NCI-H2029 treated with DMSO at 0.1 percent for 48 hours (cell line): Measurements from ENCODE around the gene MEGF10.
"Not testable (repeated sequence)": the region's sequence is repeated elsewhere in the genome, so short reads cannot be mapped to it uniquely, and the experiment has no call there.

Source experiments
- DNase-seq: peaks from one replicate; lab custom pipeline; 2025; lab: John Stamatoyannopoulos, UW

Gene MEGF10

GRCh38 chr5:127298036-127298429, 7.4 kb downstream of the MEGF10 start:
- DNase-seq: no peak

- no peak for DNase-seq
These were observed 8.1 kb downstream of the MEGF10 start for GRCh38 chr5:127298656-127299055.

- no peak for DNase-seq
These were observed 9.1 kb downstream of the MEGF10 start for GRCh38 chr5:127299678-127300077.

GRCh38 chr5:127302509-127302908, 11.9 kb downstream of the MEGF10 start:
- DNase-seq: no peak

GRCh38 chr5:127303404-127303803, 12.8 kb downstream of the MEGF10 start:
- no peak for DNase-seq

- DNase-seq: no peak
These were observed 14.9 kb downstream of the MEGF10 start for GRCh38 chr5:127305493-127305892.

- DNase-seq: no peak
These were observed 15.4 kb downstream of the MEGF10 start for GRCh38 chr5:127306036-127306435.

- no peak for DNase-seq
These were observed 16.1 kb downstream of the MEGF10 start for GRCh38 chr5:127306647-127307046.

- no peak for DNase-seq
These were observed 17.3 kb downstream of the MEGF10 start for GRCh38 chr5:127307868-127308267.

- DNase-seq: not testable (repeated sequence)
These were observed 17.7 kb downstream of the MEGF10 start for GRCh38 chr5:127308325-127308724.

GRCh38 chr5:127308945-127309344, 18.3 kb downstream of the MEGF10 start:
- no peak for DNase-seq

- DNase-seq: no peak
These were observed 20.8 kb downstream of the MEGF10 start for GRCh38 chr5:127311349-127311748.

- no peak for DNase-seq
These were observed 21.4 kb downstream of the MEGF10 start for GRCh38 chr5:127311781-127312525.

- no peak for DNase-seq
These were observed 22.8 kb downstream of the MEGF10 start for GRCh38 chr5:127313379-127313778.

- DNase-seq: peak; percentile 29
These were observed 23.4 kb downstream of the MEGF10 start for GRCh38 chr5:127313847-127314473.

GRCh38 chr5:127316011-127316410, 25.4 kb downstream of the MEGF10 start:
- DNase-seq: no peak

- not testable (repeated sequence) for DNase-seq
These were observed 26.8 kb downstream of the MEGF10 start for GRCh38 chr5:127317385-127317784.

- DNase-seq: no peak
These were observed 29.7 kb downstream of the MEGF10 start for GRCh38 chr5:127320032-127320965.

GRCh38 chr5:127321465-127321864, 30.9 kb downstream of the MEGF10 start:
- DNase-seq: no peak

- no peak for DNase-seq
These were observed 31.8 kb downstream of the MEGF10 start for GRCh38 chr5:127322403-127322802.

- DNase-seq: no peak
These were observed 34.2 kb downstream of the MEGF10 start for GRCh38 chr5:127324756-127325155.

- DNase-seq: no peak
These were observed 35.8 kb downstream of the MEGF10 start for GRCh38 chr5:127326431-127326830.
